ENCODE results near the gene SHB. TPM values are rescaled to one million over a fixed set of nuclear protein-coding genes. Genes with fewer than 3 reads are reported as not detected.

The SHB gene
- total and polyA plus RNA-seq, 2 experiments from 2014 or later, result 20.8 to 48.3 TPM

GRCh38 chr9:37918665-37919170, 150.3 kb downstream of the SHB start:
- H3K36me3 ChIP-seq (replicated peaks; ENCODE audit: insufficient read depth, low read depth), result no peaks in the 10 kb centered on the region
- 86% methylated on average over 6 of the region's 6 CpGs for WGBS (ENCODE audit: low lambda C conversion rate, missing lambda C conversion rate)
- H3K9me2 ChIP-seq (replicated peaks; ENCODE audit: insufficient read depth), result no peaks in the 10 kb centered on the region
- H3K27ac ChIP-seq, result no peak overlapping the region
- H3K4me3 ChIP-seq, result no peak overlapping the region
- no peaks in the 10 kb centered on the region for H4K20me1 ChIP-seq (ENCODE audit: insufficient read depth, poor library complexity, severe bottlenecking)
- TF ChIP-seq CTCF (IDR thresholded peaks at IDR 0.05; ENCODE audit: poor library complexity) (no peak), EZH2 (IDR thresholded peaks at IDR 0.05; ENCODE audit: borderline replicate concordance) (no peak), EZH2phosphoT487 (IDR thresholded peaks at IDR 0.05; ENCODE audit: low read depth, severe bottlenecking, unreplicated experiment) (no peak)
- H3K9me3 ChIP-seq (ENCODE audit: low read depth), result no peaks in the 10 kb centered on the region
- H3K79me2 ChIP-seq, result no peaks in the 10 kb centered on the region
- H3K4me1 ChIP-seq (ENCODE audit: insufficient read depth), result peaks cover 11% of the 10 kb centered on the region
- H3K4me2 ChIP-seq, result no peak overlapping the region
- no peak for DNase-seq (ENCODE audit: low spot score)
- no peak overlapping the region for H2AFZ ChIP-seq
- no peaks in the 10 kb centered on the region for H3K27me3 ChIP-seq

GRCh38 chr9:37917801-37918664, 151.0 kb downstream of the SHB start:
- 92% methylated on average over 21 of the region's 21 CpGs for WGBS (ENCODE audit: low lambda C conversion rate, missing lambda C conversion rate)
- Histone ChIP-seq H3K79me2 (no peaks in the 10 kb centered on the region), H3K4me1 (ENCODE audit: insufficient read depth) (peaks cover 11% of the 10 kb centered on the region), H3K4me3 (no peak overlapping the region), H3K9me3 (ENCODE audit: low read depth) (no peaks in the 10 kb centered on the region), H3K4me2 (no peak overlapping the region), H3K27ac (no peak overlapping the region), H2AFZ (no peak overlapping the region), H3K9me2 (replicated peaks; ENCODE audit: insufficient read depth) (no peaks in the 10 kb centered on the region), H3K36me3 (replicated peaks; ENCODE audit: insufficient read depth, low read depth) (no peaks in the 10 kb centered on the region), H4K20me1 (ENCODE audit: insufficient read depth, poor library complexity, severe bottlenecking) (no peaks in the 10 kb centered on the region), H3K27me3 (no peaks in the 10 kb centered on the region)
- no peak for TF ChIP-seq EZH2phosphoT487 (IDR thresholded peaks at IDR 0.05; ENCODE audit: low read depth, severe bottlenecking, unreplicated experiment)
- no peak for TF ChIP-seq EZH2 (IDR thresholded peaks at IDR 0.05; ENCODE audit: borderline replicate concordance)
- TF ChIP-seq CTCF (IDR thresholded peaks at IDR 0.05; ENCODE audit: poor library complexity), result no peak
- DNase-seq (ENCODE audit: low spot score), result no peak

- Histone ChIP-seq H4K20me1 (ENCODE audit: insufficient read depth, poor library complexity, severe bottlenecking) (no peaks in the 10 kb centered on the region), H3K79me2 (no peaks in the 10 kb centered on the region), H3K4me2 (no peak overlapping the region), H3K9me3 (ENCODE audit: low read depth) (no peaks in the 10 kb centered on the region), H3K36me3 (replicated peaks; ENCODE audit: insufficient read depth, low read depth) (no peaks in the 10 kb centered on the region), H3K4me3 (no peak overlapping the region), H2AFZ (no peak overlapping the region), H3K27me3 (no peaks in the 10 kb centered on the region), H3K27ac (no peak overlapping the region), H3K9me2 (replicated peaks; ENCODE audit: insufficient read depth) (no peaks in the 10 kb centered on the region), H3K4me1 (ENCODE audit: insufficient read depth) (peaks cover 8% of the 10 kb centered on the region)
- DNase-seq (ENCODE audit: low spot score), result no peak
- TF ChIP-seq CTCF (IDR thresholded peaks at IDR 0.05; ENCODE audit: poor library complexity) (no peak), EZH2phosphoT487 (IDR thresholded peaks at IDR 0.05; ENCODE audit: low read depth, severe bottlenecking, unreplicated experiment) (no peak), EZH2 (IDR thresholded peaks at IDR 0.05; ENCODE audit: borderline replicate concordance) (no peak)
- WGBS (ENCODE audit: low lambda C conversion rate, missing lambda C conversion rate), result 75% methylated on average over 7 of the region's 8 CpGs
Observed at GRCh38 chr9:37917313-37917731, 151.7 kb downstream of the SHB start.
